ENCODE results near the gene BRF1.
"Not testable (repeated sequence)": the region's sequence is repeated elsewhere in the genome, so short reads cannot be mapped to it uniquely, and the experiment has no call there.

Gene BRF1

GRCh38 chr14:105315211-105315721 is 14.5 kb upstream of the BRF1 start:
- DNase-seq, result peak; percentile 41 to 67

- DNase-seq, result peak; percentile 84 to 91
These were observed 13.7 kb upstream of the BRF1 start, which contains the start of gene PACS2 for GRCh38 chr14:105314287-105315200. Gene PACS2 (plus strand): TSS chr14:105314748. CDS start chr14:105314919, 171 bp downstream.

GRCh38 chr14:105313381-105314286 is 12.8 kb upstream of the BRF1 start:
- peak; percentile 50 to 67 for DNase-seq

GRCh38 chr14:105312973-105313372 is 12.2 kb upstream of the BRF1 start:
- no peak for DNase-seq

GRCh38 chr14:105311838-105312237 is 11.0 kb upstream of the BRF1 start:
- DNase-seq, result no peak

GRCh38 chr14:105309371-105309770 is 8.6 kb upstream of the BRF1 start:
- DNase-seq, result no peak

- DNase-seq, result no peak
These were observed 6.4 kb upstream of the BRF1 start for GRCh38 chr14:105307052-105307727.

GRCh38 chr14:105305791-105306190 is 5.0 kb upstream of the BRF1 start:
- no peak for DNase-seq

GRCh38 chr14:105305345-105305744 is 4.5 kb upstream of the BRF1 start:
- no peak for DNase-seq

- DNase-seq, result no peak
These were observed 3.8 kb upstream of the BRF1 start for GRCh38 chr14:105304565-105304964.

- DNase-seq, result no peak
These were observed 3.1 kb upstream of the BRF1 start for GRCh38 chr14:105303949-105304348.

GRCh38 chr14:105301915-105302249 is 1.1 kb upstream of the BRF1 start:
- DNase-seq, result not testable (repeated sequence)

- peak; percentile 96 to 98 for DNase-seq
These were observed 508 bp upstream of the BRF1 start for GRCh38 chr14:105301103-105301914.

GRCh38 chr14:105299654-105300541 is 903 bp downstream of the BRF1 start:
- no peak for DNase-seq

- DNase-seq, result not testable (repeated sequence)
These were observed 3.5 kb downstream of the BRF1 start for GRCh38 chr14:105297311-105297710.

GRCh38 chr14:105294142-105294597 is 6.6 kb downstream of the BRF1 start:
- peak; percentile 73 to 86 for DNase-seq

- no peak for DNase-seq
These were observed 7.7 kb downstream of the BRF1 start for GRCh38 chr14:105292826-105293711.

GRCh38 chr14:105290621-105291346 is 10.0 kb downstream of the BRF1 start:
- no peak for DNase-seq

GRCh38 chr14:105288936-105289335 is 11.9 kb downstream of the BRF1 start:
- DNase-seq, result not testable (repeated sequence)
